ENCODE results near the gene NDUFA12.

DNA sequence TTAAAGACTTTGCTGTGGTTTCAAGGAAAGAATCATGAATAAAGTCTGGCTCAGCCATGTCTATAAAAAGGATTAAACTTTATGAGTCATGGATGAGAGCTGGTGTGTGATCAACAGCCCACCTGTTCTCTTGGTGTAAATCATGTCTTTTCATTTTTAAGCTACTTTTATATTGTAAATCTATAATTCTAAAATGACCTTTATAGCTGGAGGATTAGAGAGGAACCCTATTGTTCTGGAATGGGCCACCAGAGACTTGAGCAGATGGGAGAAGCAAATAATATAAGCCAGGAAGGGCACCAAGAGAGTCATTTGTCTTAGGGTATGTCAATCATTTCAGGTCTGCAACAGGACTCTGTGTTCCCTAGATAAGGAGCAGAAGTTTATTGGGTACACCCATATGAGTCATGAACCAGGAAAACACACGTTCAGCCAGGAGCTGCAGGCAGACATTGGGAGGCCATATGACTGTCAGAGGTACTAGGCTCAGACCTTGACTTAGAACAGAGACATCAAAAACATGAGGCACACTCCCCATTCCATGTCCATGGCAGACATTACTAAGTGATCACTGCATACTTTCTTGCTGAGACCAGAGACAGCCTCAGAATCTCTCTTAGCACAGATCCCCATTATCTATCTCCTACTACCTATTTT is 49.3 kb downstream of the NDUFA12 start:
- TF ChIP-seq GATA2 (IDR thresholded peaks at IDR 0.05; ENCODE audit: low read depth, low read length) (no peak), GATA3 (IDR thresholded peaks at IDR 0.05; ENCODE audit: low read depth, low read length) (no peak)
